Measurements from ENCODE around the gene CCDC186.

DNA sequence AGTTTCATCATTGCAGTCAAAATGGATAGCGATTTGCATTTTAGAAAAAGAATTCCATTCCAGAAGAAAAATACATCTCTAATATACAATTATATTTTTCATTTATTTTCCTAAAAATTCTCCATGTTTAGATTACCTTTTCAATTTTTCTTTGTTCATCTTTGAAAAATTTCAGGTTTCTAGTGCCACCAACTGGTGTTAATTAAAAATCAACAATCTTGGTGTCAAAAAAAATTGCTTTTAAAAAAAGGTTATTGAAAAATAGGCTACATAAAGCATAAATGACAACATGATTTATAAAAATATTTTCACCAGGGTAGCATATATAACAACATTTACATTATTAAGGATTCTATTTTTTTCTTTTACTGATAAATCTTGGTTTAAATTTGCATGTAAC lies 53.0 kb downstream of the CCDC186 start:
- TF ChIP-seq, protein P1, sequence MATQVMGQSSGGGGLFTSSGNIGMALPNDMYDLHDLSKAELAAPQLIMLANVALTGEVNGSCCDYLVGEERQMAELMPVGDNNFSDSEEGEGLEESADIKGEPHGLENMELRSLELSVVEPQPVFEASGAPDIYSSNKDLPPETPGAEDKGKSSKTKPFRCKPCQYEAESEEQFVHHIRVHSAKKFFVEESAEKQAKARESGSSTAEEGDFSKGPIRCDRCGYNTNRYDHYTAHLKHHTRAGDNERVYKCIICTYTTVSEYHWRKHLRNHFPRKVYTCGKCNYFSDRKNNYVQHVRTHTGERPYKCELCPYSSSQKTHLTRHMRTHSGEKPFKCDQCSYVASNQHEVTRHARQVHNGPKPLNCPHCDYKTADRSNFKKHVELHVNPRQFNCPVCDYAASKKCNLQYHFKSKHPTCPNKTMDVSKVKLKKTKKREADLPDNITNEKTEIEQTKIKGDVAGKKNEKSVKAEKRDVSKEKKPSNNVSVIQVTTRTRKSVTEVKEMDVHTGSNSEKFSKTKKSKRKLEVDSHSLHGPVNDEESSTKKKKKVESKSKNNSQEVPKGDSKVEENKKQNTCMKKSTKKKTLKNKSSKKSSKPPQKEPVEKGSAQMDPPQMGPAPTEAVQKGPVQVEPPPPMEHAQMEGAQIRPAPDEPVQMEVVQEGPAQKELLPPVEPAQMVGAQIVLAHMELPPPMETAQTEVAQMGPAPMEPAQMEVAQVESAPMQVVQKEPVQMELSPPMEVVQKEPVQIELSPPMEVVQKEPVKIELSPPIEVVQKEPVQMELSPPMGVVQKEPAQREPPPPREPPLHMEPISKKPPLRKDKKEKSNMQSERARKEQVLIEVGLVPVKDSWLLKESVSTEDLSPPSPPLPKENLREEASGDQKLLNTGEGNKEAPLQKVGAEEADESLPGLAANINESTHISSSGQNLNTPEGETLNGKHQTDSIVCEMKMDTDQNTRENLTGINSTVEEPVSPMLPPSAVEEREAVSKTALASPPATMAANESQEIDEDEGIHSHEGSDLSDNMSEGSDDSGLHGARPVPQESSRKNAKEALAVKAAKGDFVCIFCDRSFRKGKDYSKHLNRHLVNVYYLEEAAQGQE (IDR thresholded peaks at IDR 0.05; ENCODE audit: low read depth, low read length): no peak
- TF ChIP-seq GABPA (IDR thresholded peaks at IDR 0.05; ENCODE audit: low read depth) (no peak), FOSL2 (IDR thresholded peaks at IDR 0.05; ENCODE audit: borderline replicate concordance, low read depth) (no peak)
- TF ChIP-seq, protein P2, sequence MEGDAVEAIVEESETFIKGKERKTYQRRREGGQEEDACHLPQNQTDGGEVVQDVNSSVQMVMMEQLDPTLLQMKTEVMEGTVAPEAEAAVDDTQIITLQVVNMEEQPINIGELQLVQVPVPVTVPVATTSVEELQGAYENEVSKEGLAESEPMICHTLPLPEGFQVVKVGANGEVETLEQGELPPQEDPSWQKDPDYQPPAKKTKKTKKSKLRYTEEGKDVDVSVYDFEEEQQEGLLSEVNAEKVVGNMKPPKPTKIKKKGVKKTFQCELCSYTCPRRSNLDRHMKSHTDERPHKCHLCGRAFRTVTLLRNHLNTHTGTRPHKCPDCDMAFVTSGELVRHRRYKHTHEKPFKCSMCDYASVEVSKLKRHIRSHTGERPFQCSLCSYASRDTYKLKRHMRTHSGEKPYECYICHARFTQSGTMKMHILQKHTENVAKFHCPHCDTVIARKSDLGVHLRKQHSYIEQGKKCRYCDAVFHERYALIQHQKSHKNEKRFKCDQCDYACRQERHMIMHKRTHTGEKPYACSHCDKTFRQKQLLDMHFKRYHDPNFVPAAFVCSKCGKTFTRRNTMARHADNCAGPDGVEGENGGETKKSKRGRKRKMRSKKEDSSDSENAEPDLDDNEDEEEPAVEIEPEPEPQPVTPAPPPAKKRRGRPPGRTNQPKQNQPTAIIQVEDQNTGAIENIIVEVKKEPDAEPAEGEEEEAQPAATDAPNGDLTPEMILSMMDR (IDR thresholded peaks at IDR 0.05): no peak; the same call in 1 of the 2 replicates
- TF ChIP-seq, protein P3, sequence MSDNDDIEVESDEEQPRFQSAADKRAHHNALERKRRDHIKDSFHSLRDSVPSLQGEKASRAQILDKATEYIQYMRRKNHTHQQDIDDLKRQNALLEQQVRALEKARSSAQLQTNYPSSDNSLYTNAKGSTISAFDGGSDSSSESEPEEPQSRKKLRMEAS (IDR thresholded peaks at IDR 0.05; ENCODE audit: low read depth): no peak
